Measurements from ENCODE around the gene FIGN.

The FIGN gene

GRCh38 chr2:163658556-163658955 lies 77.3 kb downstream of the FIGN start:
- DNase-seq: no peak

GRCh38 chr2:163657281-163657656 lies 78.5 kb downstream of the FIGN start:
- peak; percentile 73 for DNase-seq

- no peak for DNase-seq
Measured at GRCh38 chr2:163656622-163657280, 79.1 kb downstream of the FIGN start.

- no peak for DNase-seq
Measured at GRCh38 chr2:163655667-163656066, 80.1 kb downstream of the FIGN start.

GRCh38 chr2:163652751-163653150 lies 83.1 kb downstream of the FIGN start:
- peak; percentile 35 for DNase-seq

- peak; percentile 31 for DNase-seq
Measured at GRCh38 chr2:163649080-163649479, 86.7 kb downstream of the FIGN start.

GRCh38 chr2:163647300-163647699 lies 88.5 kb downstream of the FIGN start:
- DNase-seq: no peak

- no peak for DNase-seq
Measured at GRCh38 chr2:163646687-163647086, 89.1 kb downstream of the FIGN start.

- DNase-seq: no peak
Measured at GRCh38 chr2:163644238-163644637, 91.6 kb downstream of the FIGN start.

- peak; percentile 53 for DNase-seq
Measured at GRCh38 chr2:163641986-163642385, 93.8 kb downstream of the FIGN start.

GRCh38 chr2:163640542-163641193 lies 95.1 kb downstream of the FIGN start:
- DNase-seq: no peak

- DNase-seq: no peak
Measured at GRCh38 chr2:163637871-163638270, 97.9 kb downstream of the FIGN start.

- no peak for DNase-seq
Measured at GRCh38 chr2:163633291-163633690, 102.5 kb downstream of the FIGN start.

GRCh38 chr2:163630836-163631235 lies 105.0 kb downstream of the FIGN start:
- DNase-seq: peak; percentile 69

GRCh38 chr2:163626639-163627109 lies 109.1 kb downstream of the FIGN start:
- DNase-seq: no peak

GRCh38 chr2:163626208-163626607 lies 109.6 kb downstream of the FIGN start:
- no peak for DNase-seq

- no peak for DNase-seq
Measured at GRCh38 chr2:163625632-163626031, 110.2 kb downstream of the FIGN start.

GRCh38 chr2:163621445-163622004 lies 114.3 kb downstream of the FIGN start:
- DNase-seq: no peak

- DNase-seq: no peak
Measured at GRCh38 chr2:163617517-163617916, 118.3 kb downstream of the FIGN start.

GRCh38 chr2:163613266-163613731 lies 122.5 kb downstream of the FIGN start:
- DNase-seq: no peak

- no peak for DNase-seq
Measured at GRCh38 chr2:163612332-163612731, 123.5 kb downstream of the FIGN start.

- no peak for DNase-seq
Measured at GRCh38 chr2:163611557-163611906, 124.3 kb downstream of the FIGN start.

GRCh38 chr2:163610817-163611556 lies 124.8 kb downstream of the FIGN start:
- DNase-seq: no peak

GRCh38 chr2:163607630-163608029 lies 128.2 kb downstream of the FIGN start:
- no peak for DNase-seq
